ENCODE data around the gene SERBP1.

SERBP1 gene

GRCh38 chr1:67359592-67359991 is 70.6 kb downstream of the SERBP1 start:
- DNase-seq: no peak
